ENCODE results near the gene BACE2.

BACE2 gene

DNA sequence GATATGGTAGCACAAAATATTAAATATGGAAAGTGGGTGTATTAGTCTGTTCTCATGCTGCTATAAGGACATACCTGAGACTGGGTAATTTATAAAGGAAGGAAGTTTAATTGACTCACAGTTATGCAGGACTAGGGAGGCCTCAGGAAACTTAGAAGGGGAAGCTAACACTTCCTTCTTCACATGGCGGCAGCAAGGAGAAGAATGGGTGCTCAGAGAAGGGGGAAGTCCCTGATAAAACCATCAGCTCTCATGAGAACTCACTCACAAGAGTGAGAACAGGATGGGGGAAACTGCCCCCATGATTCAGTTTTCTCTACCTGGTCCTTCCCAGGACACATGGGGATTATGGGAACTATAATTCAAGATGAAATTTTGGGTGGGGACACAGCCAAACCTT lies 15.8 kb upstream of the BACE2 start:
- POLR2A ChIA-PET = no interaction called here
- TF ChIP-seq HDGF (IDR thresholded peaks at IDR 0.05; ENCODE audit: borderline replicate concordance) (no peak), BHLHE40 (IDR thresholded peaks at IDR 0.05; ENCODE audit: borderline replicate concordance) (no peak), SP1 (IDR thresholded peaks at IDR 0.05) (no peak), FOXA1 (IDR thresholded peaks at IDR 0.05) (no peak), ELF4 (IDR thresholded peaks at IDR 0.05) (no peak), SUZ12 (IDR thresholded peaks at IDR 0.05) (no peak), FOXK2 (IDR thresholded peaks at IDR 0.05) (no peak), FOXM1 (IDR thresholded peaks at IDR 0.05; ENCODE audit: borderline replicate concordance) (no peak), ARNT (IDR thresholded peaks at IDR 0.05) (no peak), NFRKB (IDR thresholded peaks at IDR 0.05) (no peak), LEF1 (IDR thresholded peaks at IDR 0.05; ENCODE audit: borderline replicate concordance) (no peak), ZNF384 (IDR thresholded peaks at IDR 0.05) (no peak), CTBP1 (IDR thresholded peaks at IDR 0.05; ENCODE audit: borderline replicate concordance) (no peak), L3MBTL2 (conservative IDR thresholded peaks at IDR 0.05) (no peak)
- TF ChIP-seq, protein P1, sequence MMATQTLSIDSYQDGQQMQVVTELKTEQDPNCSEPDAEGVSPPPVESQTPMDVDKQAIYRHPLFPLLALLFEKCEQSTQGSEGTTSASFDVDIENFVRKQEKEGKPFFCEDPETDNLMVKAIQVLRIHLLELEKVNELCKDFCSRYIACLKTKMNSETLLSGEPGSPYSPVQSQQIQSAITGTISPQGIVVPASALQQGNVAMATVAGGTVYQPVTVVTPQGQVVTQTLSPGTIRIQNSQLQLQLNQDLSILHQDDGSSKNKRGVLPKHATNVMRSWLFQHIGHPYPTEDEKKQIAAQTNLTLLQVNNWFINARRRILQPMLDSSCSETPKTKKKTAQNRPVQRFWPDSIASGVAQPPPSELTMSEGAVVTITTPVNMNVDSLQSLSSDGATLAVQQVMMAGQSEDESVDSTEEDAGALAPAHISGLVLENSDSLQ (IDR thresholded peaks at IDR 0.05) = no peak
- CTCF ChIA-PET = no interaction called here
- no peak for DNase-seq (ENCODE audit: extremely low spot score)

DNA sequence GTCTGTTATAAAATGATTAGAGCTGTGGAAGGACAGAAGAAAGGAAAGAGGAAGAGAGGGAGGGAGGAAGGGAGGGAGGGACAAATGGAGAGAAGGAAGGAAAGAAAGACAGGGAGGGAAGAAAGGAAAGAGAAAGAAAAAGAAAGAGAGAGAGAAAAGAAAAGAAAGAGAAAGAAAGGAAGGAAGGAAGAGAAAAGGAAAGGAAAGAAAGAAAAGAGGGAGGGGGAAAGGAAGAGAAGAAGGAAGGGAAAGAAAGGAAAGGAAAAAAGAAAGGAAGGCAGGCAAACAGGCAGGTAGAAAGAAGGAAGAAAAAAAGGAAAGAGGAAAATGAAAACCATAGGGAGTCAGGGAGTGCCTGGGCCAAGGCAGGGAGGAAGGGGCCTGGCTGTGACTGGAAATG lies 14.5 kb upstream of the BACE2 start:
- CTCF ChIA-PET = no interaction called here
- no peak for TF ChIP-seq FOXK2 (IDR thresholded peaks at IDR 0.05)
- no peak for TF ChIP-seq SP1 (IDR thresholded peaks at IDR 0.05)
- no peak for TF ChIP-seq TARDBP (IDR thresholded peaks at IDR 0.05)
- TF ChIP-seq NFRKB (IDR thresholded peaks at IDR 0.05) = no peak
- TF ChIP-seq FOXM1 (IDR thresholded peaks at IDR 0.05; ENCODE audit: borderline replicate concordance) = no peak
- TF ChIP-seq ELF4 (IDR thresholded peaks at IDR 0.05) = no peak
- no peak for TF ChIP-seq L3MBTL2 (conservative IDR thresholded peaks at IDR 0.05)
- no peak for TF ChIP-seq BHLHE40 (IDR thresholded peaks at IDR 0.05; ENCODE audit: borderline replicate concordance)
- TF ChIP-seq FOXA1 (IDR thresholded peaks at IDR 0.05) = no peak
- no peak for TF ChIP-seq HDGF (IDR thresholded peaks at IDR 0.05; ENCODE audit: borderline replicate concordance)
- TF ChIP-seq LEF1 (IDR thresholded peaks at IDR 0.05; ENCODE audit: borderline replicate concordance) = no peak
- no peak for DNase-seq (ENCODE audit: extremely low spot score)
- POLR2A ChIA-PET = no interaction called here

DNA sequence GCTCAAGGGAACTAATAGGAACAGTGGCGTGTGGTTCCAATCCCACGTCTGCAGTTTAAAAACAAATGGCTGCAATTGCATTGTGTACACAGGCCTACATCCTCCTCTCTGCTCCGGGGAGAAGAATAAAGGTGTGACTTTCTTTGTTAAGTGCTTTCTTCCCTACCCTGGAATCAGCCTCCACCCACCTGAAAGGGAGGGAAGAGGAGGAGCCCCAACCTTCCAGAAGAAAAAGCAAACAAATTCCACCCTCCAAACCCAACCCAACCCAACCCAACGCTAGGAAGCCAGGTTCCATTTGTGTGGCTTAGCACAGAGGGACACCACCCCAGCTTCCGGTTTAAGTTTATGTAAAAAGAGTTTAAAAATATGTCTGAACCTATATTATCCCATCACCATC lies 11.8 kb upstream of the BACE2 start:
- TF ChIP-seq FOXA1 (IDR thresholded peaks at IDR 0.05) (no peak), FOXM1 (IDR thresholded peaks at IDR 0.05; ENCODE audit: borderline replicate concordance) (no peak), NFRKB (IDR thresholded peaks at IDR 0.05) (no peak), HDGF (IDR thresholded peaks at IDR 0.05; ENCODE audit: borderline replicate concordance) (no peak), TARDBP (IDR thresholded peaks at IDR 0.05) (no peak), FOXK2 (IDR thresholded peaks at IDR 0.05) (no peak), SP1 (IDR thresholded peaks at IDR 0.05) (no peak), SUZ12 (IDR thresholded peaks at IDR 0.05) (no peak), ARNT (IDR thresholded peaks at IDR 0.05) (no peak), ZNF384 (IDR thresholded peaks at IDR 0.05) (no peak), L3MBTL2 (conservative IDR thresholded peaks at IDR 0.05) (no peak), LEF1 (IDR thresholded peaks at IDR 0.05; ENCODE audit: borderline replicate concordance) (no peak), ELF4 (IDR thresholded peaks at IDR 0.05) (no peak), BHLHE40 (IDR thresholded peaks at IDR 0.05; ENCODE audit: borderline replicate concordance) (no peak), CTBP1 (IDR thresholded peaks at IDR 0.05; ENCODE audit: borderline replicate concordance) (no peak)
- TF ChIP-seq, protein P1 (IDR thresholded peaks at IDR 0.05) = no peak
- DNase-seq (ENCODE audit: extremely low spot score) = no peak
- POLR2A ChIA-PET = no interaction called here
- CTCF ChIA-PET = no interaction called here

DNA sequence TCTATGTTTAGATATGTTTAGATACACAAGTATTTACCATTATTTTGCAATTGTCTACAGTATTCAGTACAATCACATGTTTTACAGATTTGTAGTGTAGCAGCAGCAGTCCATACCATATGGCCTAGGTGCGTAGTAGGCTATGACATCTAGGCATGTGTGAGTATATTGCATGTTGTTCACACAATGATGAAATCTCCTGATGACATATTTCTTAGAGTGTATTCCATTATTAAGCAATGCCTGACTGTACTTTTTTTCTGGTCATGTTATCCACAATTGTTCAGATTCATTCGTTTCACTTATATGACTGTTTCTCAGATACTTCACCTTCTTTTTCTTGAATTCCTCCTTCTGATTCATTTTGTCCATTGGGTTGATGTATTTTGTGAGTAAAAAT lies 9.9 kb upstream of the BACE2 start:
- DNase-seq (ENCODE audit: extremely low spot score) = no peak
- no peak for TF ChIP-seq ZNF384 (IDR thresholded peaks at IDR 0.05)
- no peak for TF ChIP-seq CTBP1 (IDR thresholded peaks at IDR 0.05; ENCODE audit: borderline replicate concordance)
- no peak for TF ChIP-seq HDGF (IDR thresholded peaks at IDR 0.05; ENCODE audit: borderline replicate concordance)
- no peak for TF ChIP-seq FOXM1 (IDR thresholded peaks at IDR 0.05; ENCODE audit: borderline replicate concordance)
- no peak for TF ChIP-seq SP1 (IDR thresholded peaks at IDR 0.05)
- no peak for TF ChIP-seq ARNT (IDR thresholded peaks at IDR 0.05)
- TF ChIP-seq LEF1 (IDR thresholded peaks at IDR 0.05; ENCODE audit: borderline replicate concordance) = no peak
- no peak for TF ChIP-seq BHLHE40 (IDR thresholded peaks at IDR 0.05; ENCODE audit: borderline replicate concordance)
- no peak for TF ChIP-seq FOXK2 (IDR thresholded peaks at IDR 0.05)
- no peak for TF ChIP-seq ELF4 (IDR thresholded peaks at IDR 0.05)
- no peak for TF ChIP-seq SUZ12 (IDR thresholded peaks at IDR 0.05)
- TF ChIP-seq TARDBP (IDR thresholded peaks at IDR 0.05) = no peak
- TF ChIP-seq, protein P1 (IDR thresholded peaks at IDR 0.05) = no peak
- TF ChIP-seq FOXA1 (IDR thresholded peaks at IDR 0.05) = no peak
- no peak for TF ChIP-seq L3MBTL2 (conservative IDR thresholded peaks at IDR 0.05)
- no peak for TF ChIP-seq NFRKB (IDR thresholded peaks at IDR 0.05)
- CTCF ChIA-PET = interaction anchor here (0.6 to 1.3 kb wide), 2 partner anchors 9 to 12 kb away, joined by 3 to 7 read pairs; no protein-coding TSS in a partner anchor
- POLR2A ChIA-PET = no interaction called here

DNA sequence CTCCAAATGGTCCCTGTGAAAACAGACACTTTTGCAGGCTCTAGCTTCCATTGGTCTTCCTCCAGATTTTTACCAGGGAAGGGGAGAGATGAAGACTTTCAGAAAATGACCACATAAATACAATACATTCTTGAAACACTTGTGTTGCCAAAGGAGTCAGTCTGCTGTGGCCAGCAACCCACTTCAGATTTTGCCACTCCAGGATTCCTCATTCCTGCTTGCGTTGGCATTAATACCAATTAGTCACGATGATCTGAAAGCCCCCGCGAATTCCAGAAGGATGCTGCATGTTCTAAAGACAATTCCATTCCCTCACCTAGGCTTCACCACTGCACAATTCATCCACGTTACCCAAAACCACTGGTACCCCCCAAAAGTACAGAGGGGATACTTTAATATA lies 7.9 kb upstream of the BACE2 start:
- no peak for DNase-seq (ENCODE audit: extremely low spot score)
- CTCF ChIA-PET = no interaction called here
- POLR2A ChIA-PET = no interaction called here
- no peak for TF ChIP-seq FOXM1 (IDR thresholded peaks at IDR 0.05; ENCODE audit: borderline replicate concordance)
- TF ChIP-seq ARNT (IDR thresholded peaks at IDR 0.05) = no peak

DNA sequence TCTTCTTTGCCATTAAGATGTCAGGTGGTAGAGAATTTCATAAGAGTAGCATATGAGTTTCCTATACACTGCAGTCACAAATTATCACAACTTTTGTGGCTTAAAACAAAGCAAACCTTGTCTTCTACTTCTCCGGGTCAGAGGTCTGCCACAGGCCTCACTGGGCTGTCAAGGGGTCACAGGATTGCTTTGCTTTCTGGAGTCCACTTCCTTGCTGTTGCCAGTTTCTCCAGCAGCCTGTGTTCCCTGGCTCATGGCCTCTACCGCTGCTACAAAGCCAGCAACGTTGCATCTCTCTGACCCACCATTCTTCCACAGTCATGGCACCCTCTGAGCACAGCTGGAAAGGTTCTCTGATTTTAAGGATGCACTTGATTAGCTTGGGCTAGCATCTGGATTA lies 6.5 kb upstream of the BACE2 start:
- DNase-seq (ENCODE audit: extremely low spot score) = no peak
- TF ChIP-seq LEF1 (IDR thresholded peaks at IDR 0.05; ENCODE audit: borderline replicate concordance) (no peak), FOXA1 (IDR thresholded peaks at IDR 0.05) (no peak), TARDBP (IDR thresholded peaks at IDR 0.05) (no peak), SP1 (IDR thresholded peaks at IDR 0.05) (no peak), L3MBTL2 (conservative IDR thresholded peaks at IDR 0.05) (no peak), FOXM1 (IDR thresholded peaks at IDR 0.05; ENCODE audit: borderline replicate concordance) (no peak), NFRKB (IDR thresholded peaks at IDR 0.05) (no peak), ARNT (IDR thresholded peaks at IDR 0.05) (no peak), HDGF (IDR thresholded peaks at IDR 0.05; ENCODE audit: borderline replicate concordance) (no peak), BHLHE40 (IDR thresholded peaks at IDR 0.05; ENCODE audit: borderline replicate concordance) (no peak)
- ChIA-PET POLR2A (no interaction called here), CTCF (no interaction called here)
